Parathyroid adenoma (tissue), 2 donors: ENCODE results near the gene TBC1D20.

ENCODE experiments used
- H2AFZ ChIP-seq: fragments of 300-600 bp; sonication (generic); one replicate; pipeline ENCODE4 v1.7.0; 2017; ENCODE audit warnings: antibody characterized with exemption, mild to moderate bottlenecking
- H3K27ac ChIP-seq: fragments of 300-600 bp; sonication (generic); one replicate; pipeline ENCODE4 v1.7.0; 2017
- H3K27me3 ChIP-seq: fragments of 300-600 bp; sonication (generic); one replicate; pipeline ENCODE4 v1.7.0; 2017; ENCODE audit warnings: low read length; ENCODE audit not compliant: control insufficient read depth, insufficient read depth
- H3K36me3 ChIP-seq: fragments of 300-600 bp; sonication (generic); one replicate; pipeline ENCODE4 v1.7.0; 2017; ENCODE audit warnings: low read length; ENCODE audit not compliant: control insufficient read depth, insufficient read depth
- H3K4me1 ChIP-seq: fragments of 300-600 bp; sonication (generic); one replicate; pipeline ENCODE4 v1.7.0; 2017; ENCODE audit warnings: control low read depth
- H3K4me2 ChIP-seq: fragments of 300-600 bp; sonication (generic); one replicate; pipeline ENCODE4 v1.7.0; 2017; ENCODE audit warnings: low read length
- H3K4me3 ChIP-seq: fragments of 300-600 bp; sonication (generic); one replicate; pipeline ENCODE4 v1.7.0; 2017; ENCODE audit warnings: low read depth, low read length
- H3K79me2 ChIP-seq: fragments of 300-600 bp; sonication (generic); one replicate; pipeline ENCODE4 v1.7.0; 2017; ENCODE audit warnings: control low read depth
- H3K9ac ChIP-seq: fragments of 300-600 bp; sonication (generic); one replicate; pipeline ENCODE4 v1.7.0; 2017; ENCODE audit warnings: mild to moderate bottlenecking
- H3K9me3 ChIP-seq: fragments of 300-600 bp; sonication (generic); one replicate; pipeline ENCODE4 v1.7.0; 2017; ENCODE audit warnings: low read length; ENCODE audit not compliant: control insufficient read depth
- TF ChIP-seq, protein P1 (sequence below): fragments of 300-600 bp; sonication (generic); IDR thresholded peaks from one replicate; pipeline ENCODE4 v1.7.0; 2017; ENCODE audit warnings: antibody characterized with exemption, mild to moderate bottlenecking
- donor health status: primary hyperparathyroidism.

The TBC1D20 gene

GRCh38 chr20:444117-444516 lies 18.2 kb downstream of the TBC1D20 start:
- Histone ChIP-seq H3K9me3 (no peaks in the 10 kb centered on the region), H2AFZ (no peak overlapping the region), H3K36me3 (no peaks in the 10 kb centered on the region), H3K79me2 (peaks cover 8% of the 10 kb centered on the region), H3K4me3 (no peak overlapping the region), H3K4me2 (no peak overlapping the region), H3K9ac (no peak overlapping the region), H3K27me3 (no peaks in the 10 kb centered on the region), H3K27ac (no peak overlapping the region), H3K4me1 (no peaks in the 10 kb centered on the region)
- TF ChIP-seq, protein P1, sequence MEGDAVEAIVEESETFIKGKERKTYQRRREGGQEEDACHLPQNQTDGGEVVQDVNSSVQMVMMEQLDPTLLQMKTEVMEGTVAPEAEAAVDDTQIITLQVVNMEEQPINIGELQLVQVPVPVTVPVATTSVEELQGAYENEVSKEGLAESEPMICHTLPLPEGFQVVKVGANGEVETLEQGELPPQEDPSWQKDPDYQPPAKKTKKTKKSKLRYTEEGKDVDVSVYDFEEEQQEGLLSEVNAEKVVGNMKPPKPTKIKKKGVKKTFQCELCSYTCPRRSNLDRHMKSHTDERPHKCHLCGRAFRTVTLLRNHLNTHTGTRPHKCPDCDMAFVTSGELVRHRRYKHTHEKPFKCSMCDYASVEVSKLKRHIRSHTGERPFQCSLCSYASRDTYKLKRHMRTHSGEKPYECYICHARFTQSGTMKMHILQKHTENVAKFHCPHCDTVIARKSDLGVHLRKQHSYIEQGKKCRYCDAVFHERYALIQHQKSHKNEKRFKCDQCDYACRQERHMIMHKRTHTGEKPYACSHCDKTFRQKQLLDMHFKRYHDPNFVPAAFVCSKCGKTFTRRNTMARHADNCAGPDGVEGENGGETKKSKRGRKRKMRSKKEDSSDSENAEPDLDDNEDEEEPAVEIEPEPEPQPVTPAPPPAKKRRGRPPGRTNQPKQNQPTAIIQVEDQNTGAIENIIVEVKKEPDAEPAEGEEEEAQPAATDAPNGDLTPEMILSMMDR: no peak

DNA sequence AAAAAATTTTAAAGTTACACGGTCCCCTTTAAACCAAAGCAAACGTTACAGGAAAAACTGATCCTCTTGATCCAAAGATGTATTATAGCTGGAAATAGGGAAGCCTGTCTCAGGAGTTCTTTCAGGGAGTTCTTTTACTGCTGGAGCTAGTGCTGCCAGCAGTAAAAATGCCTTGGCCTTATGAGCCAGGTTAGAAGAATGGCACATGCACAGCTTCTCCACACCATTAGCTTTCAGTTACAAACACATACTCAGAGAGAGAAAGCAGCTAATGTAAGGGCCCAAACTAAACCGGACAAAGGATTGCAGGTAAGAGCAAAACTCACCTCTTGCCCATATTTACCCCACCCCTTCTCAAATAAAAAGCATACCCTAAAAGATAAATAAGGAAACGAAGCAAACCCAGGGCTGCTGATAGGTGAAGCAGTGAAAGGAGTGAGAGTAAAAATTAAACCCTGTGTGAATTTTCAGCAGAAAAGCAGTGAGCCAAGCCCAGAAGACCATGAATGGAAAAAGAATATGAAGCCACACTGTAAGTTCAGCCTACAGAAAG lies 19.0 kb downstream of the TBC1D20 start:
- no peaks in the 10 kb centered on the region for H3K9me3 ChIP-seq
- H3K4me2 ChIP-seq: no peak overlapping the region
- no peaks in the 10 kb centered on the region for H3K36me3 ChIP-seq
- no peak overlapping the region for H2AFZ ChIP-seq
- TF ChIP-seq, protein P1: no peak
- H3K27me3 ChIP-seq: no peaks in the 10 kb centered on the region
- H3K4me3 ChIP-seq: no peak overlapping the region
- H3K4me1 ChIP-seq: no peaks in the 10 kb centered on the region
- H3K27ac ChIP-seq: no peak overlapping the region
- H3K9ac ChIP-seq: no peak overlapping the region
- peaks cover 8% of the 10 kb centered on the region for H3K79me2 ChIP-seq

DNA sequence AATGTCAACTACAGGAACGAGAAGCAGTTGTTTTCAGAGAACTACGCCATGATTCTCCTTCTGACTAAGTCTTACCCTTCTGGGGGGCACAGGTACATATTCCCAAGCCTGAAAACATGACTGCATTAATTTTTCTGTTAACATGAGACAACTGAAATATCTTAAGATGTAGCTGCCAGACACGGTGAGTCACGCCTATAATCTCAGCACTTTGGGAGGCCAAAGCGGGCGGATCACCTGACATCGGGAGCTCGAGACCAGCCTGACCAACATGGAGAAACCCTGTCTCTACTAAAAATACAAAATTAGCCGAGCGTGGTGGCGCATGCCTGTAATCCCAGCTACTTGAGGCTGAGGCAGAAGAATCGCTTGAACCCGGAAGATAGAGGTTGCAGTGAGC lies 21.7 kb downstream of the TBC1D20 start:
- no peak overlapping the region for H3K9ac ChIP-seq
- no peaks in the 10 kb centered on the region for H3K27me3 ChIP-seq
- no peak overlapping the region for H3K4me2 ChIP-seq
- H3K4me3 ChIP-seq: no peak overlapping the region
- H3K27ac ChIP-seq: no peak overlapping the region
- H3K36me3 ChIP-seq: no peaks in the 10 kb centered on the region
- no peaks in the 10 kb centered on the region for H3K9me3 ChIP-seq
- no peaks in the 10 kb centered on the region for H3K4me1 ChIP-seq
- TF ChIP-seq, protein P1: no peak
- peaks cover 4% of the 10 kb centered on the region for H3K79me2 ChIP-seq
- no peak overlapping the region for H2AFZ ChIP-seq

DNA sequence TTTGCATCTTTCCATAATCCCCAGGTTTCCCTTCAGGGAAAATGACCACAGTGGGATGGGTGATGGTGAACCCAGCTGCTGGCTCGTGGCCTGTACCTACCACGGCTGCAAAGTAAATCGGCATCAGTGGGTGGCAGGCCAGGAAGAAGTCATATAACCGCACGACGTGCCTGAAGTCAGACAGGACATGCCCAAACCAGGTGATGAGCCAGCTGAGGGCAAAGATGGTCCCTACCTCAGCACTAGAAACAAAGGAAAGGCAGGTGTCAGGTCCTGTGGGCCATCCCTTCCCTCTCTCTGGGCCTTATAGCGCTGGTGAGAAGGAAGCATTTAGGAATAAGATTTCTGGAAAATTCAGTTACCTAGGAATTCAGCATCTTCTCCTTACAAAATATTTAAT lies 22.2 kb downstream of the TBC1D20 start:
- no peaks in the 10 kb centered on the region for H3K9me3 ChIP-seq
- H3K36me3 ChIP-seq: no peaks in the 10 kb centered on the region
- H3K9ac ChIP-seq: no peak overlapping the region

More for the DNA sequence above, 22.2 kb downstream of the TBC1D20 start:
- no peaks in the 10 kb centered on the region for H3K27me3 ChIP-seq
- no peak overlapping the region for H3K4me2 ChIP-seq
- TF ChIP-seq, protein P1: no peak
- no peak overlapping the region for H3K4me3 ChIP-seq
- H3K79me2 ChIP-seq: peaks cover 4% of the 10 kb centered on the region
- H2AFZ ChIP-seq: no peak overlapping the region
- no peak overlapping the region for H3K27ac ChIP-seq
- H3K4me1 ChIP-seq: no peaks in the 10 kb centered on the region
